Ovary (tissue), 3 donors: ENCODE measurements around the gene FIG4.

ENCODE experiments used
- POLR2A ChIP-seq: fragments of 450-650 bp; IDR thresholded peaks from one replicate; pipeline ENCODE4 v1.6.1; 2017; ENCODE audit warnings: antibody characterized with exemption, mild to moderate bottlenecking, moderate library complexity
- TF ChIP-seq, protein P1 (sequence below), 3 donors: fragments of 450-650 bp in 2 of 3; fragments of 200-600 bp in 1 of 3; IDR thresholded peaks; one replicate each; pipeline versions ENCODE4 v1.5.1 to v1.8.0; 2016 to 2022; ENCODE audit warnings: antibody characterized with exemption in 3 of 3, mild to moderate bottlenecking in 1 of 3
- donor health status: DM: no; HTN: no; CAD: no.

DNA sequence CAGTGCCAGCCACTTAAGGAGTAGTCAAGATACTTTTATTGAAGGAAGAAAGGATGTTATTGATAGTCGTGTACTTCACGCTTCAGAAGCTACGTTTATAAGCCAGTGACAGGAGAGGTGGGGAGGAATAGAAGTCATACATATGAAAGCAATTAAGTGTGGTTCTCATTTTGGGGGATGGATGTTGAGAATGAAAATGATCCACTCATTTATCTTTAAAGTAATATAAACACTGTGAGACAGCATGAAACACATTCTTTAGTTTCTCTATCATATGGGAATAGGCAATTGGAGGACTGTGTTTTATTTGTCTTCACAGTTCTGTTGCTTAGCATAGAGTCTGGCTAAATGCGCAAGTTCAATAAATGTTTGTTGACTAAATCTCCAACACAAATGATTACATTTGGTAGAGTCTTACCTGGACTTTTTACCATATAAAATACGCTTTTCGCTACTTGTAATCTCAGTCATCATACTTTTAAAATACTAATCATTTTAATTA is 35.3 kb upstream of the FIG4 start:
- TF ChIP-seq, protein P1, sequence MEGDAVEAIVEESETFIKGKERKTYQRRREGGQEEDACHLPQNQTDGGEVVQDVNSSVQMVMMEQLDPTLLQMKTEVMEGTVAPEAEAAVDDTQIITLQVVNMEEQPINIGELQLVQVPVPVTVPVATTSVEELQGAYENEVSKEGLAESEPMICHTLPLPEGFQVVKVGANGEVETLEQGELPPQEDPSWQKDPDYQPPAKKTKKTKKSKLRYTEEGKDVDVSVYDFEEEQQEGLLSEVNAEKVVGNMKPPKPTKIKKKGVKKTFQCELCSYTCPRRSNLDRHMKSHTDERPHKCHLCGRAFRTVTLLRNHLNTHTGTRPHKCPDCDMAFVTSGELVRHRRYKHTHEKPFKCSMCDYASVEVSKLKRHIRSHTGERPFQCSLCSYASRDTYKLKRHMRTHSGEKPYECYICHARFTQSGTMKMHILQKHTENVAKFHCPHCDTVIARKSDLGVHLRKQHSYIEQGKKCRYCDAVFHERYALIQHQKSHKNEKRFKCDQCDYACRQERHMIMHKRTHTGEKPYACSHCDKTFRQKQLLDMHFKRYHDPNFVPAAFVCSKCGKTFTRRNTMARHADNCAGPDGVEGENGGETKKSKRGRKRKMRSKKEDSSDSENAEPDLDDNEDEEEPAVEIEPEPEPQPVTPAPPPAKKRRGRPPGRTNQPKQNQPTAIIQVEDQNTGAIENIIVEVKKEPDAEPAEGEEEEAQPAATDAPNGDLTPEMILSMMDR (IDR thresholded peaks at IDR 0.05) = no peak
- no peak for TF ChIP-seq POLR2A
